SHP77 (cell line): Measurements from ENCODE around the gene DPYD.

Experiments
- DNase-seq, 2 experiments: peaks; one replicate each; lab custom pipeline; 2025; lab: John Stamatoyannopoulos, UW

Gene DPYD

DNA sequence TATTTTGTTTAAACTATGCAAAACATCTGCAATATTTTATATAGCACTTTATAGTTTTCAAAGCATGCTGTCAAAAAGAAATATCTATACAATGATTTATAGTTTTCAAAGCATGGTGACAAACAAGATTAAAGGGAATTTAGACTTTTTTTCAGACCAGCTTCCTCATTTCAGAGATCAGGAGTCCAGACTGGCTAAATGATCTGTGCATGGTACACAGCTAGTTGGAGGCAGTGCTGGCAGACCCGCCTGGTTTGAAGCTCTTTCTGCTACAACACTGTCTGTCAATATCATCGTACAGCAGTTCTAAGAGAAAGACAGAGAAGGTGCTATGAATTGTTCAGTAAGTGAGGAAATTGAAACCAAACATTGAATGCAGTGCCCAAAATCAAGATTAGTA, 720.2 kb downstream of the DPYD start:
- no peak for DNase-seq

DNA sequence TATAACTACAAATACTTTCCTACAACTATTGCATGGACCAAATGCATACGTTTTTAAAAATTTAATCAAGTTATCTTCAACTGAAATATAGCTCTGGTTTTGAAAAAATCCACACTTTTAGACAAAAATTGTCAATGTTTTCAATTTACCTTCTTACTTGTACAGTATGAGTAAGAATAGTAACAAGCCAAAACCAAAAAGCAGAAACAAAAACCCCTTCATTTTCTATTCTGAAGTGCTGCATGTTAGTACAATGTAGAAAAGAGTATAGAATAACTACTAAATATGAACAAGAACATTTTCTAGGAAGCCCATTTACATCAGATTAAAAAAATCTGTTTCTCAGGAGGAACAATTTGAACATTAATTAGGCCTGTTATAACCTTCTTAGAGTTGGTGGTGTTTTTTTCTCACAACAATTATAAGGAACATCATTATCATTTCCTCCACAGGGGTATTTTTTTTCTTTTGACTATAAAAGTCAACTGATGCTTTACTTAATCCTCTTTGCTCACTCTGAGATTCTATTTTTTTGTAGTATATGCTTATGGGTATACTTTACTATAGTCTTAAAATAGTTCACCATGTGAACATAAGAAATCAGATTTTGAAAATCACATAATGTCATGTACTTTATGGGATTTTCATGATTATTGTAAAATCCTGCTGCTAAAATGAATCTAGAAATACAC, 723.9 kb downstream of the DPYD start:
- DNase-seq: no peak

DNA sequence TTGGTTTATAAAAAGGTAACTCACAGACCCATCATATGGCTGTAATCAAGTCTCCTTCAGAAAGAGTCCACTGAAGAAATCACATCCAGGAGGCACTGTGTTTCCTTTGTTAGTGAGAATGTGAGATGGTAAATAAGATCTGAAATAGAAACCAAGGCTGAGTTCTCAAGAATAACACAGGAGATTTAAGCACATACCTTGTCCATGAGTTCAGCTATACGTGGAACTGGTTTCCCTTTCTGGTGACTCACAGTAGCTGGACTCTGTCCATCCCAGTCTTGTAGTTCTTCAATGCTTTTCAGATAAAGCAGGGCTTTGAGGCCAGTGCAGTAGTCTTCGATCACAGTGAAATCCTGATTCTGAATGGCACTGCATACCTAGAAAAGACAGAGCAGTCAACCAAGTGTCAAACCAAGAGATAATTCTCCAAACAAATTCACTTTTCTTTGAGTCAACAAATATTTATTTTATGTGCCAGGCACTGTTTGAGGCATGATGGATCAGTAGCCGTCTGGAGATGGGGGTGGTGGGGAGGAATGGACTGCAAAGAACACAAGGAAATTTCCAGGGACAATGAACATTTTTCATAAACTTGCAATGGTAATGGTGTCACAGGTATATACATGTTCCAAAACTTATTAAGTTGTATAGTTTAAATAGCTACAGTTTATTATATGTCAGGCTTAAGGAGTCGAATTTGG, 727.8 kb downstream of the DPYD start:
- DNase-seq: no peak

DNA sequence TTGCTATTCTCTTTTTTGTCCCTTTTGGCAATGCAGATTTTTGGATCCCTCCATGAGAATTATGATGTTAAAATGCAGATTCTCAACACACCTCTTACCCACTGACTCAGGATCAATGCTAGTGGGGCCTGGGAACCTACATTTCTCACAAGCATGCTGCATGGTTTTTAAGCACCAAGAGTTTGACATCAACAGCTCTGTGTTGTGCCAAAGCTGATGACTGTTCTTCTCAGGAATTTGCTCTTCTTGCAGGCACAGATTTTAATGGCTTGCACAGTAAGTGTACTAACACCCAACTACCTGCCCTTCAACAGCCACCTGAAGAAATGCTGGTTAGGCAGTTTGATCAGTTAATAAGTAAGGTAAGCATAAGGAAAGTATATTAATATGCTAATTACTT, 730.5 kb downstream of the DPYD start:
- DNase-seq: no peak

DNA sequence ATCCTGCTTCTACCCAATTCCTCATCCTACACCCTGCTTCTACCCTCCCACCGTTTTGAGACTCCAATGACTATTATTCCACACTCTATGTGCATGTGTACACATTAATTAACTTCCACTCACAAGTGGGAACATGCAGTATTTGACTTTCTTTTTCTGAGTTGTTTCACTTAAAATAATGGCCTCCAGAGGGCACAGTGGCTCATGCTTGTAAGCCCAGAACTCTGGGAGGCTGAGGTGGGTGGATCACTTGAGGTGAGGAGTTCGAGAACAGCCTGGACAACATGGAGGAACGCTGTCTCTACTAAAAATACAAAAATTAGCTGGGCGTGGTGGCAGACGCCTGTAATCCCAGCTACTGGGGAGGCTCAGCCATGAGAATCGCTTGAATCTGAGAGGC, 734.5 kb downstream of the DPYD start:
- no peak for DNase-seq

DNA sequence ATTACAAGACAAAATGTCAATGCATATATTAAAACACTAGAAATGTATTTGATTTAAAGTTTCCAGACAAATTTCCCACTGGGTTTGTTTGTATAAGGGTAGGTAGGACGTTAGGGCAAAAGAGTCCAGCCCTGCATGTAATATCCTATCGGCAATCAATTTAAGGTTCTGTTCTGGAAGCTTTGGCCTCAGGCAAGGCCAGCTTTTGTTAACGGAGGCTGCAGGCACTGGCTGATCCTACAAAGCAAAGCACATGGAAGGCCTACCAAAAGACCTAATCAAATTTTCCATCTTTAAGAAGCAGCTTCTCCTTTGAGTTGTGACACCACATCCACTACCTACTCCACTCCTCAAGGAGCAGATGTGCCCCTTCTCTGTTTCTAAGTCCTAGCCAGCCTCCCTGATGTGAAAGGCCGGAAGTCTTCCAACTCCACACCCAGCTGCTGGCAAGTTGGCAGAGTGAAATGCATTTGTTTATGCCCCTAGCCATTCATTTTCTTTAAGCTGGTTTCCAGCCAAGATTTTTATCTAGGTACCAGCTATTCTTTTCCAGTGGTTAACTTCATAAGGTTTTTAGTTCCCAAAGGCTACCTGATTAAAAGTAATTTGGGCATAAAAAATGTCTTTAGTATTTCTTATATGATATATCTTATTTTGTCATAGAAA, 746.7 kb downstream of the DPYD start:
- DNase-seq: no peak

DNA sequence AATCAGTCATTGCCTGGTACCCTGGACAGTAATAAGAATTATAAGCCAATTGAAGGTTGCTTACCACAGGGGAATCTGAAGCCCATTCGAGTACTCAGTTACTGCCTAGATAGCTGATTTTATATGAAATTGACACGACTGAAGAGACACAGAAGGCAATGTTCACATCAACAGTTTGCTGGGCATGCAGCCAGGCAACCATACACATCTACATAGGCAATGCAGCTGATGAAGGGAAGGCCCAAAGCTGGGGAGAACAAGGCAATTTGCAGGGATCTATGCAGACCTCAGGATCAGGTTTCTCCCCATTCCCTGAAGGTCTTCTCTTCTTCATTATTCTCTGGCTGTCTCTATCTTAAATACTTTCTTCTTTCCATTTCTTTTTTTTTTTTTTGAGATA, 750.5 kb downstream of the DPYD start:
- no peak for DNase-seq

DNA sequence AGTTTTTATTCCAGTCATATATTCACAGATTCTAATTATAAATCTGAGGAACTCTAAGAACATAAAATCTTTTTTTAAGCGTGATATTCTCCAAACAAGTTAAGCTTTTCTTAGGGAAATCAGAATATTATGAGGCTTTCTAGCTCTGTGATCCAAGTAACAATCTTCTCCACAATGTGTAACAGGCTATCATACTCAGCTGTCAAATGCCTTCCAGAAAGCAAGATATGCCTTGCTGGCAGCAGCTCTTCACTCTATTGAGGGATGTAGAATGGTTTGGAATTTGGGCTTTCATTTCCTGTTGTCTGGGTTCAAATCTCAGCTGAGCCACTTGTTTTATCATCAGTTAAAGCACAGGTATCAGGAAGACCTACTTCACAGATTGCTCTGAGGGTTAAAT, 752.8 kb downstream of the DPYD start:
- DNase-seq: no peak

DNA sequence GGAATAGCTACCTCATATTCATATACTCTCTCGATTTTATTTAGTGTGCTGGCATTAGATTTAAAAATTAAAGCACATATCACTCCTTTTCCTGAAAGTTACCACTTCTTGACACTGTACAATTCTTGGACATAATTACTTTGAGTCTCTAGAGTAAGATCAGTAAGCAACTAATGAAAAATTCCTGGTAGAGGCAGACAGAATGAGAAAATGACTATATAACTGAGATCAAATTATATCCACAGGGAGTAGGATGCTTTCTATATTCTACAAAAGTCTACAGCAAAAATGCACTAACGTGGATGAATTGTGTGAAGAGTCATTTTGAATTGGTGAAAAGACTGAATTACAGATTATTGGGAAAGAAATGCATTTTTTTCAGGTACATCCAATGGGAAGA, 753.6 kb downstream of the DPYD start:
- no peak for DNase-seq

DNA sequence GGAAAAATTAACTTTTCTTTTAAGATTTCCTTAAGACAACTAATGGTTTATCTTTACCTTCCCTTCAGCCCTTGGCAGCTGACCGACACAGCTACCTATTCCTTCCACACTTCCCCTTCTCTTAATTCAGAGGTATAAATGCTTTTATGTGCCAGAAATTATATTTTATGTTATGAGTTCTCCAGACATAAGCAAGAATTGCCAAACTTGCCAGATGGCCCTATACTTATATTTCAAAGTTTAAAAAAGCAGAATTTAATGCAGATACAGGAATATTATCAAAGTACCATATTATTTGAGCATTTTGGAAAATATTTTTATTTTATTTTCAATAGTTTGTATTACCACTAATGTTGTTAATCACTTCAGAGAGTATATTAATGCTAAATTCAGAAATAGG, 754.2 kb downstream of the DPYD start:
- no peak for DNase-seq

DNA sequence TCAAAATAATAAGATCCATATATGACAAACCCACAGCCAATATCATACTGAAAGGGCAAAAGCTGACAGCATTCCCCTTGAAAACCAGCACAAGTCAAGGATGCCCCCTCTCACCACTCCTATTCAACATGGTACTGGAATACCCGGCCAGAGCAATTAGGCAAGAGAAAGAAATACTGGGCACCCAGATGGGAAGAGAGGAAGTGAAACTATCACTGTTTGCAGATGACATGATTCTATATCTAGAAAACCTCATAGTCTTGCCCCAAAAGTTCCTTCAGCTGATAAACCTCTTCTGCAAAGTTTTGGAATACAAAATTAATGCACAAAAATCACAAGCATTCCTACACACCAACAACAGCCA, 756.6 kb downstream of the DPYD start:
- DNase-seq: no peak

DNA sequence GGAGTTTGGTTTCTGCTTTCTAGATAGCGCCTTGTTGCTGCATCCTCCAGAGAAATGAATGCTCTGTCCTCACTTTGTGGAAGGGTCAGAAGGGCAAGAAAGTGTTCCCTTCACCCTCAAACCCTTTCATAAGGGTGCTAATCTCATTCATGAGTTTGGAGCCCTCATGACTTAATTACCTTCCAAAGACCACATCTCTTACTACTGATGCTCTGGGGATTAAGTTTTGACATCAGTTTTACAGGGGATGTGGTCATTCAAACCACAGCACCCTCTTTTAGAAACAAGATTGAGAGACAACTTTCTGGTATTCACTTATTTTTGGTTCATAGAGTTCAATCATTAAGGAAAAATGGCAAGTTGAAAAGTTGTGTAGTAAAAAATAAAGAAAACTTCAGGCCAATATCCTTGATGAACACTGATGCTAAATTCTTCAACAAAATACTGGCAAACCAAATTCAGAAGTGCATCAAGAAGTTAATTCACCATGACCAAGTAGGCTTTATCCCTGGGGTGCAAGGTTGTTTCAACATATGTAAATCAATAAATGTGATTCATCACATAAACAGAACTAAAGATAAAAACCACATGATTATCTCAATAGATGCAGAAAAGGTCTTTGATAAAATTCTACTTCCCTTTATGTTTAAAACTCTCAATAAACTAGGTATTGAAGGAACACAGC, 757.1 kb downstream of the DPYD start:
- DNase-seq: no peak

DNA sequence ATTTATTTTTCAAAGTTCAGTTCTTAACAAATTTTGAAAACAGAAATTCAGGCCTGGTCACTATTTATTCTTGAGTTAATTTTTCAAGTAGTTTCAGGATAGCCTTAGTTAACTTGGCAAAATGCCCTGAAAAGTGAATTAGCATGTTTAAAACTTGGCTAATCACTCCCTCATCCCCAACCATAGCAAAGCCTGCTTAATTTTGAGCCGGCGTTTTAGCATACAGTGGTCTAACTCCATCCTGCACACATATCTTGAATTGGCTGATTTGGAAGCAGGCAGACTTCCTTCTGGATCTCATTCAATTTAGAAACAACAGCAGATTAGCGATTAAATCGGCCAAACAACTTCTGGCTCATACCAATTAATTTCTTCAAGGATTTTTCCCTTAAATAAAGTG, 760.0 kb downstream of the DPYD start:
- no peak for DNase-seq

DNA sequence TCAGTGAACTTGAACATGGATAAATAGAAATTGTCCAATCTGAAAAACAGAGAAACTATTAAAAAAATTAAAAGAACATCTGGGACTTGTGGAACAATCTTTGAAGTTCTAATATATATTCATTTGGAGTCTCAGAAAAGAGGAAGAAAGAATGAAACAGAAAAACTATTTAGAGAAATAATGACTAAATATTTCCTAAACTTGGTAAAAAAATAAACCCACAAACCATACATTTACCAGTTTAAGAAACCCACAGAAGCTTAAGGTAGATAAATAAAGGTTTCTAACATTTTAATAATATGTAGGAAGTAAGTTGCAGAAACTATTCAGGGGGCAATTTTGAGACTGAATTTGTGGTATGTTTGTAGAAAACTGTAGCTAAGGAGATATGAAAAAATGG, 761.5 kb downstream of the DPYD start:
- no peak for DNase-seq

DNA sequence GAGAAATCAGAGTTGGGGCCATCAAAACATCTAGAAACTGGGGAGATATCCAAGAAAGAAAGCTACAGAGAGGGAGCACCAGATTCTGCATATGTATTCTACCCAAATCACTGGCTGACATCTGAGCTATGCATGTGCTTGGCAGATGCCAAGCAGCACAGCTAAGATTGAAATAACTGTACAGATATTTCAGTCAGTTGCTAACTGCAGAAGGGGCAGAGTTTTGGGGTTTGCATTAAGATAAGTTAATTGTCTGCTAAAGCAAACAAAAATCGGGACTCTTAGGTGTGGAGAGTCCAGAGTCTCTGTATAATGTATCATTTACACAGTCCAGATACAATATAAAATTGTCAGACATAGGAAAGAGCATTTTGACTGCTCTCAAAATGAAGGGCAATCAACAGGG, 762.1 kb downstream of the DPYD start:
- DNase-seq: no peak

DNA sequence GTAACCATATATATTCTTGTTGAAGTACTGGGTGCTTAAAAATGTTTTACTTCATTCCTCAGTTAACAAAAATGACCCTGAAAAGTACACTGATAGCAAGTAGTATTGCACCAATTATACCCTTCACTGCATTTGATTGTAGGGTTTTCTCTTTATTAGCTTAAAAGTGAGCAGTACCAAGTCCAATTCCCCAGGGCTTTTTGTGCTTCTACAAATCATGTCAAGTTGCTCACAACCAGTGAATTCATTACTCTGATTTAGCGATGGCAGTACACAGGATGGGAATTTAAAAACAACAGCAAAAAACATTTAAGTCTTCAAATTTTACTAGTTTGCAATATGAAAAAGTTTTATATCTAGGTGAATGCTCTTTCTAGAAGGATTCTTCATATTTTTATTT, 762.8 kb downstream of the DPYD start:
- no peak for DNase-seq

DNA sequence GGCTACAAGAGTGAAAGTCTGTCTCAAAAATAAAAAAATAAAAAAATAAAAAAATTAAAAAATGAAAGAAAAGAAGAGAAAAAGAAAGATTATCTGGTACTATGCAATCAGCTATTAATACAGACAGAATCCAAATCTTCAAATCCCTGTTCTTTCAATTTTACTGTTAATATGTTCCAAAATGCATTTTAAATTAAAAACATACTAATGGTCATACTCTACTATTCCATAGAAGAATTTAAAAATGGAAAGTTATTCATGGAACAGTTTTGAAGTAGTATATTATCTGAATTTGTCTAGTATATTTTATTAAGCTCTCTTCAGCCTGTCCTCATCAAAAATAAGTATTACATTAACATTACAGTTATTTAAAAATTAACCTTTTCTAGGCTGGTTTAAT, 769.2 kb downstream of the DPYD start:
- no peak for DNase-seq

DNA sequence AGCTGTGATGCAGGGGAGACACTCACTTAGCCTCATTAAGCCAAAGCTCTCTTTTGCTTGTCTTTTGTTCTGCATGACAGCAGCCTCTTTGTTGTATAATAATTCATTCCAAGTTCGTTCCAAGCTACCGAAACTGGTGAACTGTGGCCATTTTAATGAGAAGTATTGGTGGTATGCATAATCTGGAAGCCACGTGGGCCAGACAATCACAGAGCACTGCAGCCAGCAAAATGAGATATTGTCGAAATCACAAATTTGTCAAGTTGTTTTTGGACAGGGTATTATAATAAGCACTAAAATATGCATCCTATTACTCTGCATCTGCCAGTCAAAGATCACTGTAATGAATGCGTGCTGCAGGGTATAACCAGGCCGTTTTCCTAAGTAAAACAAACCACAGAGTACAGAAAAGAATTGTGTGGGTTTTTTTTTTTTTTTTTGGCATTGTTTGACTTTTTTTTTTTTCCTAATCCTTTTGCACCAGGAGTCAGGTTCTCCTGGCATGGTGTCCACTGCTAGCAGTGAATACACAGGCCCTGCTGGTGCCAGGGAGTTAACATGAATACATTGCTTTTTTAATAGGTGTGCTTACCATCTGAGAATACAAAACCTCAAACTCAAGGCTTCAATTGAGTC, 775.4 kb downstream of the DPYD start:
- no peak for DNase-seq

DNA sequence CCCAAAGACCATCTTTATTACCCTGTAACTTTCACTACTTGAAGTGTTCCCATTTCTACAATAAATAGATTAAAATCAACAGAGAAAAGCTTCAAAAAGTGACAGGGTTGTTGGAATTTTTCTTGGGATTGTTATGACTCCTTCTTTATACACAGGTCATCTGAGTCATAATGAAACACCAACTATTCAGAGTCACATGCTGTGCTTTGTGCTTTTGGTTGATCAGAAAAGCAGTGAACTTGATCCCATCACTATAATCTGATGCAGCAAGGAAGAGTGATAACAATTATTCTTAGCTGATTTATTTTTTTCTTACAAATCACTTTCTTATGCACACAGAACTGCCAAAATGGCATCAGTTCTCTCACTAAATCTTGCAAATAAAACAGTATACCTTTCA, 776.3 kb downstream of the DPYD start:
- DNase-seq: no peak

DNA sequence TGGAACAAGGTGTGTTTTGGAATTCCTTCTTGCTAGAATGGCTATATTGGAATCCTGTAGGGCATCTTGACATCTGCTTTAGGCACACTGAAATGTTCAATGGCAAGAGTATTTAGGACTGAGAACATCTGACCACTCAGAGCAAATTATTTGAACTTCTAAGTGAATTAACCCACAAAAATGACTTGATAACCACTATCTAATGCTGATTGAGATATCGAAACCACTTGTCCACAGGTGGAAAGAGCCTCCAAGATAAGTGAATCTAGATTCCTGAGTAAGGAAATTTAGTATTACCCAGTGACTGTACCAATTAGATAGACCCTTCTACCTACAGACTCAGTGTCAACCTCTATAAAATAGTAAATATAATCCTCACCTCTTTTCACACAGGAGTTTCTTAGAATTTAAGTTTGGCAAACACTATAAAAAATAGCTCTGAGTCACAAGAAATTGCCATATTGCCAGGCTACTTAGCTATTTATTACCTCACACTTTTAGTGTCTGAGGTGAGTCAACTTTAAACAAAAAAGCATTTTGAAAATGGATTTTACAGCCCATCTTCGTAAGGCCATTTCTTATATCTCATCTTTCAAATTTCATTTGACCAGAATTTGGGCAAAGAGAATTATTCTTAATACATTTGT, 777.5 kb downstream of the DPYD start:
- no peak for DNase-seq

DNA sequence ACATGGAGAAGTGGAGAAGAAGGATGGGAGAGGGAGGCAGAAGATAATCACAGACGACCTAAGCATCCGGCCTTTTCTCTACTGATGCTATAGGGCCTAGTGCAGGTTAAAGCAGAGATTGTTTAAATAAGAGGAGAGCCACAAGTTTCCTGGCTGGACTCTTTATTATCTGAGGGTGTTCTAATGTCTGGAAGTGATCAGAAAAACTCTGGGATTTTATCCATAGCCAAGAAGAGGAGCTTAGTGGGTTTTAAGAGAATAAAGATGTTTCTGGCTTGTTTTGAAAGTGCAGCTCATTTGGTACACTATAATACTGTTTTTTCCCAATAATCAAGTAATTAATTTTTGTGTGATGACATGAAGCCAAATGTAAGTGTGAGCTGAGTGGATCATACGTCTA, 780.2 kb downstream of the DPYD start:
- DNase-seq: no peak

DNA sequence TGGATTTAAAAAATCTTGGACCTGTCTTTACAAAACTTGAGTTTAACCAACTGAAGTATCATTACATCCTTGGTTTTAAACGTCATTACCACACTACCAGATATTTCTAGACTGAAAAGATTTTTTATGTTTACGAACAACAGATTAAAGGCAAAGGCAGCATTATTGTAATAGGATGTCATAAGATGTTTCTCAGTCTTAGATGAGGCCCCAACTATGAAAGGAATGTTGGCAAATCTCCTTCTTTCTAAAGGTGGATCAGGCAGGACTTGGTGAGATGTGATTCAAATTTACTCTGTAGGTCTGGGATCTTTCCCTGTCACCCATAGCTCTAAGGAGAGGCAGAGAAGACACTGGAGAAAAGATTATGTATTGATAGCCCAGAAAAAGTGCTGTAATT, 781.3 kb downstream of the DPYD start:
- DNase-seq: no peak
